IMR-90 (cell line): ENCODE data around the gene FOXC1. TPM values are rescaled to one million over a fixed set of nuclear protein-coding genes. Genes with fewer than 3 reads are reported as not detected.

Experiments
- ATAC-seq: fragments of 200-7000 bp; cut with Tn5 transposase; 2 replicates; pipeline ENCODE4 v1.9.1; 2020; ENCODE audit warnings: low read depth, mild to moderate bottlenecking, moderate library complexity
- BruUV-seq: library from RNA; stranded (reverse); fragments of 400-500 nt; replicated peaks from 2 replicates; lab custom pipeline; 2021; lab: Mats Ljungman, UMichigan
- CTCF ChIA-PET: fragments of 300-600 bp; formaldehyde crosslinking; extraction: SDS; loops from one replicate; lab custom pipeline; 2021; ENCODE audit warnings: antibody characterized with exemption; lab: Yijun Ruan, JAX
- POLR2A ChIA-PET: fragments of 300-600 bp; sonication (Branson Sonifier 250); formaldehyde crosslinking; loops from one replicate; lab custom pipeline; 2022; ENCODE audit warnings: antibody characterized with exemption; ENCODE audit not compliant: unreplicated experiment; lab: Charles Lee
- DNase-seq: peaks from one replicate; pipeline ENCODE4 v3.0.0; 2013
- H2AFZ ChIP-seq: replicated peaks from 2 replicates; pipeline ENCODE3; 2013; ENCODE audit warnings: low read length, mild to moderate bottlenecking; ENCODE audit not compliant: poor library complexity
- H2AK5ac ChIP-seq: 2 replicates; pipeline ENCODE4 v1.6.1; 2013; ENCODE audit warnings: low read depth, low read length, inconsistent platforms
- H2AK9ac ChIP-seq: replicated peaks from 2 replicates; pipeline ENCODE3; 2013; ENCODE audit warnings: mild to moderate bottlenecking, low read depth, low read length, moderate library complexity; ENCODE audit not compliant: poor library complexity
- H2BK120ac ChIP-seq: 2 replicates; pipeline ENCODE4 v1.6.1; 2013; ENCODE audit warnings: low read depth, low read length, inconsistent platforms
- H2BK15ac ChIP-seq: 3 replicates; pipeline ENCODE4 v1.6.1; 2013; ENCODE audit warnings: low read depth, low read length, inconsistent platforms
- H2BK20ac ChIP-seq: 2 replicates; pipeline ENCODE4 v1.6.1; 2013; ENCODE audit warnings: low read depth, mild to moderate bottlenecking, inconsistent platforms, low read length, moderate library complexity
- H2BK5ac ChIP-seq: 2 replicates; pipeline ENCODE4 v1.6.1; 2013; ENCODE audit warnings: mild to moderate bottlenecking, low read depth, low read length, inconsistent platforms; ENCODE audit not compliant: poor library complexity, severe bottlenecking
- H3K14ac ChIP-seq: replicated peaks from 2 replicates; pipeline ENCODE4 v1.6.1; 2013; ENCODE audit warnings: low read depth, low read length, inconsistent platforms
- H3K18ac ChIP-seq: 2 replicates; pipeline ENCODE4 v1.6.1; 2013; ENCODE audit warnings: low read depth, low read length, control low read depth
- H3K23ac ChIP-seq: 2 replicates; pipeline ENCODE4 v1.6.1; 2013; ENCODE audit warnings: low read depth, low read length, inconsistent platforms
- H3K27ac ChIP-seq: 2 replicates; pipeline ENCODE4 v1.5.1; 2013; ENCODE audit warnings: mild to moderate bottlenecking, control low read depth, low read length; ENCODE audit not compliant: insufficient read depth
- H3K27me3 ChIP-seq: 2 replicates; pipeline ENCODE4 v1.6.1; 2013; ENCODE audit warnings: low read length; ENCODE audit not compliant: control insufficient read depth, insufficient read depth
- H3K36me3 ChIP-seq: 2 replicates; pipeline ENCODE4 v1.6.1; 2013; ENCODE audit warnings: low read length, mixed read lengths; ENCODE audit not compliant: control insufficient read depth, insufficient read depth
- H3K4ac ChIP-seq: 2 replicates; pipeline ENCODE4 v1.6.1; 2013; ENCODE audit warnings: low read depth, low read length, inconsistent platforms
- H3K4me1 ChIP-seq: 2 replicates; pipeline ENCODE4 v1.6.1; 2013; ENCODE audit warnings: low read length, mixed read lengths; ENCODE audit not compliant: control insufficient read depth, insufficient read depth
- H3K4me2 ChIP-seq: 2 replicates; pipeline ENCODE4 v1.6.1; 2013; ENCODE audit warnings: low read depth, mild to moderate bottlenecking, control low read depth, low read length, moderate library complexity
- H3K4me3 ChIP-seq: 2 replicates; pipeline ENCODE4 v1.5.1; 2013; ENCODE audit warnings: low read depth, mild to moderate bottlenecking, control low read depth, low read length, moderate library complexity; ENCODE audit not compliant: insufficient read depth
- H3K56ac ChIP-seq: 2 replicates; pipeline ENCODE4 v1.6.1; 2013; ENCODE audit warnings: low read length, inconsistent platforms; ENCODE audit not compliant: insufficient read depth; ENCODE audit errors: extremely low read depth
- H3K79me1 ChIP-seq, 2 experiments: 2 replicates each; pipeline ENCODE4 v1.6.1; 2013; ENCODE audit warnings: low read length in 2 of 2, inconsistent platforms in 1 of 2, low read depth in 1 of 2
- H3K9ac ChIP-seq: 2 replicates; pipeline ENCODE4 v1.6.1; 2013; ENCODE audit warnings: low read depth, low read length, control low read depth
- H3K9me1 ChIP-seq: 2 replicates; pipeline ENCODE4 v1.6.1; 2013; ENCODE audit warnings: low read length, inconsistent platforms; ENCODE audit not compliant: insufficient read depth
- H3K9me3 ChIP-seq: 2 replicates; pipeline ENCODE4 v1.6.1; 2013; ENCODE audit warnings: low read length; ENCODE audit not compliant: control insufficient read depth, insufficient read depth
- H4K20me1 ChIP-seq: 2 replicates; pipeline ENCODE4 v1.6.1; 2013; ENCODE audit warnings: low read length, inconsistent platforms; ENCODE audit not compliant: insufficient read depth
- H4K5ac ChIP-seq: 2 replicates; pipeline ENCODE4 v1.6.1; 2013; ENCODE audit warnings: mild to moderate bottlenecking, low read depth, low read length, control low read depth
- H4K8ac ChIP-seq, 2 experiments: 2 replicates each; pipeline ENCODE4 v1.6.1; 2013; ENCODE audit warnings: low read depth in 2 of 2, low read length in 2 of 2, control low read depth in 1 of 2, inconsistent platforms in 1 of 2
- H4K91ac ChIP-seq: 2 replicates; pipeline ENCODE4 v1.6.1; 2013; ENCODE audit warnings: low read depth, low read length, inconsistent platforms; ENCODE audit not compliant: insufficient read depth
- BHLHE40 ChIP-seq: fragments of 150-350 bp; IDR thresholded peaks from 2 replicates; pipeline ENCODE4 v1.6.1; 2016; ENCODE audit warnings: mild to moderate bottlenecking, low read depth, low read length
- CEBPB ChIP-seq: IDR thresholded peaks from 2 replicates; pipeline ENCODE4 v1.6.1; 2012; ENCODE audit warnings: low read depth, low read length, improper control_type of control experiment
- CHD1 ChIP-seq: IDR thresholded peaks from 2 replicates; pipeline ENCODE4 v1.6.1; 2012; ENCODE audit warnings: low read depth, low read length, improper control_type of control experiment
- ELK1 ChIP-seq: fragments of 150-350 bp; IDR thresholded peaks from 2 replicates; pipeline ENCODE4 v1.6.1; 2016; ENCODE audit warnings: low read depth, mild to moderate bottlenecking, low read length, moderate library complexity, borderline replicate concordance
- FOS ChIP-seq: fragments of 150-350 bp; IDR thresholded peaks from 2 replicates; pipeline ENCODE4 v1.6.1; 2016; ENCODE audit warnings: low read depth, low read length
- MAFK ChIP-seq: IDR thresholded peaks from 2 replicates; pipeline ENCODE4 v1.6.1; 2012; ENCODE audit warnings: low read depth, low read length, improper control_type of control experiment
- MXI1 ChIP-seq: IDR thresholded peaks from 2 replicates; pipeline ENCODE4 v1.6.1; 2012; ENCODE audit warnings: low read depth, mild to moderate bottlenecking, low read length, moderate library complexity, borderline replicate concordance
- POLR2A ChIP-seq: IDR thresholded peaks from 2 replicates; pipeline ENCODE4 v1.6.1; 2012; ENCODE audit warnings: mild to moderate bottlenecking, low read depth, low read length
- RAD21 ChIP-seq: IDR thresholded peaks from 2 replicates; pipeline ENCODE4 v1.6.1; 2012; ENCODE audit warnings: low read length, improper control_type of control experiment
- RFX5 ChIP-seq: IDR thresholded peaks from 2 replicates; pipeline ENCODE4 v1.8.0; 2012; ENCODE audit warnings: low read depth, mild to moderate bottlenecking, low read length, moderate library complexity
- SMC3 ChIP-seq: fragments of 150-350 bp; IDR thresholded peaks from 2 replicates; pipeline ENCODE4 v1.6.1; 2016; ENCODE audit warnings: low read depth, mild to moderate bottlenecking, antibody characterized with exemption, low read length, moderate library complexity
- WGBS, 2 experiments: methylation state at CpG; one replicate each; pipeline versions ENCODE4 v1.1.5 to v1.1.7; 2013; ENCODE audit warnings: missing lambda C conversion rate in 2 of 2; ENCODE audit not compliant: insufficient read length in 1 of 2; ENCODE audit errors: extremely low coverage in 2 of 2; 5-methylcytosine and 5-hydroxymethylcytosine counted together
- dilution Hi-C: fragments of 300-500 bp; cut with HindIII; formaldehyde crosslinking; loops from one replicate; pipeline ENCODE4 v1.14.3; 2018; ENCODE audit warnings: low sequenced_read_pairs; ENCODE audit not compliant: unreplicated experiment
- in situ Hi-C: fragments of 300-500 bp; cut with MboI; formaldehyde crosslinking; loops from 3 replicates; pipeline ENCODE4 v1.14.3; 2019; ENCODE audit warnings: low sequenced_read_pairs, inconsistent platforms, mixed read lengths
- intact Hi-C: fragments of 100-400 bp; cut with micrococcal nuclease; formaldehyde crosslinking; loops from 2 replicates; pipeline ENCODE4 v1.10.0; 2022
- polyA plus RNA-seq, 3 experiments: library from polyadenylated mRNA; depleted of rRNA; stranded (reverse); fragments of >200 nt; gene quantifications; 2 replicates each; pipeline ENCODE4 v1.2.3, GENCODE V29; 2012; ENCODE audit warnings: low replicate concordance in 1 of 3
- total RNA-seq: library from RNA; depleted of rRNA; stranded (reverse); fragments of >200 nt; gene quantifications from 2 replicates; pipeline ENCODE4 v1.2.3, GENCODE V29; 2012
- TF ChIP-seq, protein P1 (sequence below): conservative IDR thresholded peaks from 2 replicates; pipeline ENCODE4 v1.5.1; 2012; ENCODE audit warnings: mild to moderate bottlenecking, low read depth, low read length, improper control_type of control experiment

Gene FOXC1
- total and polyA plus RNA-seq, 2 of the 4 experiments (the other 2 are of a cell fraction) = 1.3 to 4.0 TPM

- TF ChIP-seq, protein P1, sequence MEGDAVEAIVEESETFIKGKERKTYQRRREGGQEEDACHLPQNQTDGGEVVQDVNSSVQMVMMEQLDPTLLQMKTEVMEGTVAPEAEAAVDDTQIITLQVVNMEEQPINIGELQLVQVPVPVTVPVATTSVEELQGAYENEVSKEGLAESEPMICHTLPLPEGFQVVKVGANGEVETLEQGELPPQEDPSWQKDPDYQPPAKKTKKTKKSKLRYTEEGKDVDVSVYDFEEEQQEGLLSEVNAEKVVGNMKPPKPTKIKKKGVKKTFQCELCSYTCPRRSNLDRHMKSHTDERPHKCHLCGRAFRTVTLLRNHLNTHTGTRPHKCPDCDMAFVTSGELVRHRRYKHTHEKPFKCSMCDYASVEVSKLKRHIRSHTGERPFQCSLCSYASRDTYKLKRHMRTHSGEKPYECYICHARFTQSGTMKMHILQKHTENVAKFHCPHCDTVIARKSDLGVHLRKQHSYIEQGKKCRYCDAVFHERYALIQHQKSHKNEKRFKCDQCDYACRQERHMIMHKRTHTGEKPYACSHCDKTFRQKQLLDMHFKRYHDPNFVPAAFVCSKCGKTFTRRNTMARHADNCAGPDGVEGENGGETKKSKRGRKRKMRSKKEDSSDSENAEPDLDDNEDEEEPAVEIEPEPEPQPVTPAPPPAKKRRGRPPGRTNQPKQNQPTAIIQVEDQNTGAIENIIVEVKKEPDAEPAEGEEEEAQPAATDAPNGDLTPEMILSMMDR = no peak
- TF ChIP-seq MXI1 = no peak
These were observed 6.2 kb downstream of the FOXC1 start (continued) for GRCh38 chr6:1615853-1616420.

DNA sequence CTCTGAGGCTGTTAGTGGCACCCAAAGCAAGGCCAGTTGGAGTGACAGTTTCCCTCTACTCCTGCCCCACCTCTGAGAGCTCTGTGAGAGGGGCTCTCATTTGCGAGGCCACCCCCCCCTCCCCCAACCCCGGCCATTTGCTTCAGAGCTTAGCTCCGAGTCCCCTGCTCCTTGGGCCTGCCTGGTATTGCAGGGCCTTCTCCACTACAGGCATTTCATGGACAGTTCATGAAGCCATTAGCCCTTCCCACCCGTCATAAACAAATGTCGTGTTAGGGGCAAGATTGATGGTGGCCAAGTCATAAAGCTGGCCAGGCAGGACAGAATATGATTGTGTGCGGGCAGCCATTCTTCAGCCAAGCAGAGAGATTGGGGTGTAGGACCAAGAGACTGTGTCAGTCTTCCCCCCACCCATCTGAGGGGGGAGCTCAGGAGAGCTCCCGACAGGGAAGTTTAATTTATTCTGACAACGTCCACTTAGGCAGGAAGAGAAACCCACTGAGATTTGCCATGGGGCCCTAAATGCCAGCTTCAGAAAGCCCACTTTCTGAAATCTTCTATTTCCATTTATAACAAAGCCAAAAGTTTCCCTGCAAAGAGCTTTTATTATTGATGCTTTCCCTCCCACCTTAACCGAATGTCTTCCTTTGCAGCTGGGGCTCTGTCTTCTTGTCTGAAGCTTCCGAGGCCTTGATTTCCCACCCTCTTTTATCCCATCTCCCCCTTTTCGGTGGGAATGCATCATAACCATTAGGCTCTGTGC, 7.2 kb downstream of the FOXC1 start:
- WGBS, 2 experiments = 94% methylated on average over 2 of the region's 11 CpGs; no CpG with 5 or more reads in 1 of the 2 experiments
- Histone ChIP-seq H2AK9ac (no peak overlapping the region), H3K4me3 (no peak overlapping the region), H3K27ac (no peak overlapping the region), H3K56ac (no peak overlapping the region), H4K8ac (no peak overlapping the region), H3K4ac (no peak overlapping the region), H2AK5ac (no peak overlapping the region), H2BK20ac (no peak overlapping the region), H4K91ac (no peak overlapping the region), H3K23ac (no peak overlapping the region), H3K4me2 (no peak overlapping the region), H3K18ac (no peak overlapping the region), H2BK5ac (no peak overlapping the region), H3K9me3 (no peaks in the 10 kb centered on the region), H3K4me1 (peaks cover 2% of the 10 kb centered on the region; the same call in 1 of the 2 replicates), H3K79me1 (peaks cover 10 to 21% of the 10 kb centered on the region in 2 experiments), H2BK120ac (no peak overlapping the region), H4K20me1 (peaks cover 10% of the 10 kb centered on the region), H3K9ac (no peak overlapping the region), H2AFZ (no peak overlapping the region), H3K9me1 (no peaks in the 10 kb centered on the region), H3K14ac (no peak overlapping the region), H4K5ac (no peak overlapping the region), H3K27me3 (no peaks in the 10 kb centered on the region), H2BK15ac (no peak overlapping the region), H3K36me3 (peaks cover 15% of the 10 kb centered on the region)
- CTCF ChIA-PET = no interaction called here
- DNase-seq = no peak
- intact Hi-C loops = loop anchor here (10.0 kb wide), 1 partner anchor 418 kb away; no protein-coding TSS in a partner anchor
- in situ Hi-C loops = no loop called here
- no TSS peak for BruUV-seq
- POLR2A ChIA-PET = no interaction called here
- dilution Hi-C loops = no loop called here
- ATAC-seq = no peak
- TF ChIP-seq FOS (no peak), MXI1 (no peak), CEBPB (no peak), CHD1 (no peak), ELK1 (no peak), SMC3 (no peak), RFX5 (no peak), BHLHE40 (no peak), POLR2A (no peak), RAD21 (no peak), MAFK (no peak)
